Activated naive CD4-positive, alpha-beta T cell (primary cell): ENCODE measurements around the gene TTC9C.
A peak's percentile ranks its signal among the peaks of the same experiment; 100 is the strongest.
"Not testable (repeated sequence)": the region's sequence is repeated elsewhere in the genome, so short reads cannot be mapped to it uniquely, and the experiment has no call there.

Experiments
- DNase-seq, 4 experiments: peaks; one replicate each; lab custom pipeline; 2025; lab: John Stamatoyannopoulos, UW

Gene TTC9C

GRCh38 chr11:62728171-62728988 lies at the start of gene TTC9C:
TTC9C (plus strand) TSS chr11:62728486; CDS start chr11:62728849, 363 bp downstream.
- DNase-seq: peak; percentile 58 to 79 (median 70)

- peak; percentile 55 to 72 (median 61) for DNase-seq
Measured at GRCh38 chr11:62678770-62679696, 49.3 kb upstream of the TTC9C start, which contains the start of gene UBXN1. UBXN1 (minus strand) TSS chr11:62679073; CDS start chr11:62678923, 150 bp downstream.

DNA sequence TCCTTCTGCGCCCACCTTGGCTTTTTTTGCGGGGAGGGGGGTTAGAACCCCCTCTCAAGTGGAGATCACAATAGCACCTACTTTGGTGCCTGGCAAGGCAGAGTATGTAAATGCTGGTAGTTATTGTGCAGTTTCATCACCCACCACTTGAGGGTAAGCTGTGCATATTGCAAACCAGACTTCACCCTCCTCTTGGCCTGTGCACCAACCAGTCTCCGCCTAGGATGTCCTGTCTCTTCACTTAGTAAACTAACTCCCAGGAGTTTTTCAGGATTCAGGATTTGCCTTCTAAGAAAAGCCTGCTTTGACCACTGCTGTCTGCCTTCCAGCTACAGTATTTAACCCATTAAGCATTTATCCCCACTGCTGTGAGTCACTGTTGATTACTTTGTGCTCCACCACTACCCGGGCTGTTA lies 47.5 kb upstream of the TTC9C start:
- DNase-seq: peak in 2 of 4 experiments; percentile 7 to 12

- DNase-seq: no peak
Measured at GRCh38 chr11:62682518-62682917, 45.8 kb upstream of the TTC9C start.

DNA sequence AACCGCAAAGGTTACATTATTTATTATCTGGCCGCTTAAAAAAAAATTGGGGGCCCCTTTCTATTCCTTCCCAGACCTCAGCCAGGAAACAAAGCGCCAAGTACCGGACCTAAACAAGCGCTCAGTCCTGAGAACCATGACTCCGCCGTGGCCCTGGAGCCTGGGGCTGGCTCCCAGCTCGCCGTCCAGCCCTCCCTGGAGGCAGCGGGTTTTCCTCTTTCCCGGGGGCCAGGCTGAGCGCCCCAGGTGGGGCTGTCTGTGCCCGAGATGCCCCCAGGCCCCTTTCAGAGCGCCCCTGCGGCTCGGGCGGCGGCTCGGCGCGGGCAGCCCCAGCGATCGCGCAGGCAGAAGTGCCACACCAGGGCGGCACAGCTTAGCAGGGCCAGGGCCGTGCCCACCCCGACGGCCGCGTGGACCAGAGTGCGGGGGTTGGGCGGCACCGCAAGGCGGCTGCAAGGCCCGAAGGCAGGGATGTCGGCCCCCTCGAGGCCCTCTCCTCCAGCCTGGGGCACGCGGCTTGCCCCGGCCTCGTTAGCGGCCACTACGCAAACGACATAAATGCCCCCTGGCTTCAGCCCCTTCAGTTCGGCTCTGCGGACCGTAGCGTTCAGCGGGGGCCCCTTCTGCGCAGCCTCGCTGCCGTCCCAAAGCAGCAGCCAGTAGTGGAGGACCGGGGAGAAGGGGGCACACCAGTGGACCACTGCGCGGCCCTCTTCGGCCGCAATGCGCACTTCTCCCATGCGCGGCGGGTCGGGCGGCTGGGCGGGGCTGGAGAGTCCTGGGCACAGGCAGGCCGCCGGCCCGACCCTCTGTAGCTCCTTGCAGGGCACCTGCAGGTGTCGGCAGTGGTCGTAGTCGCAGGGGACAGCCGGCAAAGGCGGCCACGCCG lies 40.5 kb upstream of the TTC9C start:
- no peak for DNase-seq

GRCh38 chr11:62688491-62688890 lies 39.8 kb upstream of the TTC9C start:
- DNase-seq: no peak

DNA sequence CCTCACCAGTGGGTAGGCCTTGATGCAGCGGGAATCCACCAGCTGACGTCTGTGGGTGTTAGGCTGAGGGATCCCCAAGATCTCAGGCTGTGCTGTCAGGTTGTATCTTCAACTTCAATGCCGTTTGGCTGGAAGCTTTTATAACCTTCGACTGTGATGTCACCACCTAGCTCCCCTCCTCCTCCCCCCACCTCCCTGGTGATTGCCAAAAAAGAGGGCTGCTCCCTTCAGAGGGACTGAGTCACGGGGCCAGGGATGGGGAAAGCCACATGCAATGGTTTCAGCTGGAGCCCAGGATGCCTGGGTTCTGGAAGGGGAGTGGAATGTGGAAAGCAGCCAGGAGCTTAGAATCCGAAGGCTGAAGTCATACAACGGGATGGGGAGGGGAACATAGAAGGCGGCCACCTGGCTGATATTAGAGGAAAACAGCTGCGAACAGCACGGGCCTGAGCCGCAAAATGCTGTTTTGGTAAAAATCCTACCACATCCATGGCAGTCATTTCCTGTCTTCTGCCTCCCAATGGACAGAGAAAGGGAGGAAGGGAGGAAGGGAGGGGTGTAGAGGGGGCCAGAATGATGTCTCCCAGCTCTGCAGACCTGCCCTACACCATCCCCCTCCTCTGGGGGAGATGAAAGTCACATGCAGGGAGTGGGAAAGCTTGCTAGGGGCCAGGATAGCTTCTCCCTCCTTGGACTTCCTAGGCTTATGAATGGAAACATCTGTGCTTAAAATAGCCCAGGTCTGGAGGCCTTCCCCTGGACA lies 38.7 kb upstream of the TTC9C start, which contains the start of gene LRRN4CL:
TSS of gene LRRN4CL (minus strand) at position 110 of the 763 bp plus-strand sequence. CDS start 1,022 bp downstream, outside the sequence.
- no peak for DNase-seq

DNA sequence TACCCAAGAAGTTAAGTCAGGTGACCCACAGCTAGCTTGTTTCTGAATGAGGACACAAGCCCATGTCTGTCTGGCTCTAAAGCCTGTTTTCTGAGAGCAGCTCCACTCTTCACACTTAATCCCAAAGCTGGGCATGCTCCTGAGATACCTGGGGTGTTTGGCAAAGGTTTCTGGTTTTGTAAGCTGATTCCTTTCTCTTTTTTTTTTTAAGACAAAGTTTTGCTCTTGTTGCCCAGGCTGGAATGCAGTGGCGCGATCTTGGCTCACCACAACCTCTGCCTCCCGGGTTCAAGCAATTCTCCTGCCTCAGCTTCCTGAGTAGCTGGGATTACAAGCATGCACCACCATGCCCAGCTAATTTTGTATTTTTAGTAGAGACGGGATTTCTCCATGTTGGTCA lies 34.7 kb upstream of the TTC9C start:
- not testable (repeated sequence) for DNase-seq

GRCh38 chr11:62694455-62695167 lies 33.7 kb upstream of the TTC9C start:
- DNase-seq: peak; percentile 15 to 65 (median 51)

GRCh38 chr11:62702246-62702645 lies 26.0 kb upstream of the TTC9C start:
- no peak for DNase-seq

- DNase-seq: not testable (repeated sequence)
Measured at GRCh38 chr11:62703921-62704320, 24.4 kb upstream of the TTC9C start.

DNA sequence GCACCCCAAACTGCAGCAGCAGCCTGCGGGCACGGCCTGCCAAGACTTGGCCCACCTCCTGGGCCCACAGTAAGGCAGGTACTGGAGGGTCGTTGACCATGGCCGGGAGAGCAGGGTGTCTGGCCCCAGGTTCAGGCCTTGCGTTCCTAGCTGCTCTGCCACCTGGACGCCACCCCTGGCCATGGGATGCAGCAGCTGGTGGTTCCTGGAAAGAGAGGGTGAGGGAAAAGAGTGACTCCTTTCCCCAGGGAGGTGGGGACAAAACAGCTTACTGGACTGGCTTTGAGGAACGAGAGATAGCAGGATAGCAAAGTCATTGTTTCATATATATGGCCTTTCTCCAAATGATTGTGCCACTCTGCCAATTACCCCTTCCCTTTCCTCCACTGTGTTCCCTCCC lies 22.9 kb upstream of the TTC9C start:
- DNase-seq: no peak

DNA sequence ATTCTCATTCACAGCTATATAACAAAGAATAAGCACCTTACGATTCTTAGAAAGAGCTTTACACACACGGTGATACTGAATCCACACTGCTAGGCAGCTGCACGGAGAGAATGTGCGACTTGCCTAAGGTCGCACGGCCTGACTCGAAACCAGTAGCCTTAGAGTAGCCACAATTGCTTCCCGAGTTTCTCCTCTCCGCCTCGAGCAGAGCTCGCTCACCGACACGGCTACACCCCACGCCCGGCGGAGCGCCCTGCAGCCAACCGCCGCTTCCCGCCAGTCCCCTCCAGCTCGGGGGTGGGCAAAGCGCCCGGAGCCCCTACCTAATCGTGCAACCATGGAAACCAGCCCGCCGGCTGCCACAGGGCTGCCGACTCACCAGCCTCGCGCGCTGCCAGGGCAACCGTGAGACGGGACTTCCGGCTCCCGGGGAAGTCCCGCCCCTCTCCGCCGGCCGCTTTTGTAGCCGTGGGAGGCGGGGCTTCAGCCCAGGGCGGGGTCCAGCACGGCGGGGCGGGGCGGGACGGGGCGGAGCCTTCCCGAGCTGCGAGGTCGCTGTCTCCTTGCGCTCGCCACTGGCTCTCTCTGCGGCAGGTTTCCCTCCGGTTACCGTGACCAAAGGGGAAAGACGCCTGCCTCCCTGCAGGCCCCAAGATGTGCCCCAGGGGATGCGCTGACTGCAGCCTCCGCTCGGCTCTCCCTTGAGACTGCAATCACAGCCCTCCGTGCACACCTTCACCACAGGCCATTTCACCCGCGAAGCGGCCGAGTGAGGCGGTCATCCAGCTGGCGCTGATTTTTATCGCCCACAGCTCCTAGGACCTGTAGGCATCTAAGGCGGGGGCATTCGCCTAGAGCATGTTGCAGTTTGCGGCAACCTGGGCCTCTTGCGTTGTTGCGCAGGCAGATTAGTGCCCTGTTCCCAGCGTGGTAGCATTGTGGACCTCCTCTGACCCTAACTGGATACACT lies 22.1 kb upstream of the TTC9C start:
- DNase-seq: peak; percentile 83 to 95 (median 94)

DNA sequence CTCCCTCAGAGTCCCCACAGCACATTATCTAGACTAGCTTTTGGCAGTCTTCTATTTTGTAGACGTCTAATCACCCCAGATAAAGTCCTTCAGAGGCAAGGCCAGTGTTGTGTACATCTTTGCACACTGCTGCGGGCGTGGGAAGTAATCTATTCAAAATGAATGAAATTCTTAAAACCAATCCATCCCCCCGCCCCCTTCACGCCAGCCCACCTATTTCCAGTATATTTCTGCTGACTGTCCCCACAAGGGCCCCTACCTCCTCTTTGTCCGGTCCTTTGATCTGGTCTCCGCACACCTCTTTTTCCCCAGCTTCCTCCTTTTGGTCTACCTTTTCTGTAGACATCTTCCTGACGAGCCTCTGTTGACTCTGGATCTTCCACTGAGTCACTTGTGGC lies 21.4 kb upstream of the TTC9C start:
- DNase-seq: no peak

- no peak for DNase-seq
Measured at GRCh38 chr11:62707277-62707861, 20.9 kb upstream of the TTC9C start, which contains the start of the genes BSCL2 and GNG3. BSCL2 (minus strand) TSS chr11:62707424; CDS start chr11:62707195, 229 bp downstream. GNG3 (plus strand) TSS chr11:62707676; CDS start chr11:62708296, 620 bp downstream.

- no peak for DNase-seq
Measured at GRCh38 chr11:62708392-62708791, 19.9 kb upstream of the TTC9C start.

GRCh38 chr11:62708793-62709192 lies 19.5 kb upstream of the TTC9C start:
- peak in 1 of 4 experiments; percentile 48 for DNase-seq
